ENCODE data around the gene CLEC14A.

The CLEC14A gene

GRCh38 chr14:38210587-38211216 is 45.2 kb downstream of the CLEC14A start:
- DNase-seq (ENCODE audit: low read depth), result peak; percentile 72
- peak overlapping the region; percentile 85 for H3K4me3 ChIP-seq (ENCODE audit: low read length)
- peak; percentile 60 for TF ChIP-seq CTCF (conservative IDR thresholded peaks at IDR 0.05; ENCODE audit: low read length)

GRCh38 chr14:38209572-38210557 is 46.0 kb downstream of the CLEC14A start:
- peak; percentile 84 for DNase-seq (ENCODE audit: low read depth)
- peak overlapping the region; percentile 85 for H3K4me3 ChIP-seq (ENCODE audit: low read length)
- TF ChIP-seq CTCF (conservative IDR thresholded peaks at IDR 0.05; ENCODE audit: low read length), result no peak

GRCh38 chr14:38208618-38209562 is 47.0 kb downstream of the CLEC14A start:
- H3K4me3 ChIP-seq (ENCODE audit: low read length), result peak overlapping the region; percentile 85
- peak; percentile 45 for TF ChIP-seq CTCF (conservative IDR thresholded peaks at IDR 0.05; ENCODE audit: low read length)
- DNase-seq (ENCODE audit: low read depth), result peak; percentile 83

GRCh38 chr14:38207736-38208617 is 47.9 kb downstream of the CLEC14A start, which contains the start of gene SSTR1:
Gene SSTR1 (plus strand): TSS chr14:38207904. CDS start chr14:38209390, 1,486 bp downstream.
- TF ChIP-seq CTCF (conservative IDR thresholded peaks at IDR 0.05; ENCODE audit: low read length), result no peak
- peak; percentile 32 for DNase-seq (ENCODE audit: low read depth)
- H3K4me3 ChIP-seq (ENCODE audit: low read length), result peak within 1 kb of the TSS; percentile 85

GRCh38 chr14:38207377-38207735 is 48.5 kb downstream of the CLEC14A start:
- no peak for DNase-seq (ENCODE audit: low read depth)
- no peak for TF ChIP-seq CTCF (conservative IDR thresholded peaks at IDR 0.05; ENCODE audit: low read length)
- H3K4me3 ChIP-seq (ENCODE audit: low read length), result peak overlapping the region; percentile 85

Data from AG10803 (cell line).